Testis (tissue), 2 donors: ENCODE results near the gene QPCTL.

ENCODE experiments used
- POLR2A ChIP-seq: fragments of 450-650 bp; IDR thresholded peaks from one replicate; pipeline ENCODE4 v1.6.1; 2017; ENCODE audit warnings: antibody characterized with exemption, mild to moderate bottlenecking, moderate library complexity
- TF ChIP-seq, protein P1 (sequence below), 3 experiments: fragments of 450-650 bp in 2 of 3; fragments of 200-600 bp in 1 of 3; sonication (generic) in 1 of 3; IDR thresholded peaks; one replicate each; pipeline ENCODE4 v1.5.1; 2016 to 2019; ENCODE audit warnings: antibody characterized with exemption in 3 of 3, mild to moderate bottlenecking in 2 of 3, moderate library complexity in 1 of 3

DNA sequence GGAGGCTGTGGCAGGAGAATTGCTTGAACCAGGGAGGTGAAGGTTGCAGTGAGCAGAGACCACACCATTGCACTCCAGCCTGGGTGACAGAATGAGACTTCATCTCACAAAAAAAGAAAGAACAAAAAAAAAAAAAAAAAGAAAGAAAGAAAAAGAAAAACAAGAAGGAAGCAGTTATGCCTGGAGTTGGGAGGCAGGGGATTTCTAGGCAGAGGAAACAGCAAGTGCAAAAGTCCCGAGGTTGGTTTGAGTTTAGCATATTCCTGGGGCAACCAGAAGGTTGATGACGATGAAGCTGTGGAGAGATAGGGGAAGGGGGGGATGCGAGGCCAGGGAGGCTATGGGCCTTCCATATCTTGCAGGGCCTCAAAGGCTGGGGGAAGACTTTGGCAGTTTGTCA, 41.7 kb upstream of the QPCTL start:
- TF ChIP-seq POLR2A = no peak
- TF ChIP-seq, protein P1, sequence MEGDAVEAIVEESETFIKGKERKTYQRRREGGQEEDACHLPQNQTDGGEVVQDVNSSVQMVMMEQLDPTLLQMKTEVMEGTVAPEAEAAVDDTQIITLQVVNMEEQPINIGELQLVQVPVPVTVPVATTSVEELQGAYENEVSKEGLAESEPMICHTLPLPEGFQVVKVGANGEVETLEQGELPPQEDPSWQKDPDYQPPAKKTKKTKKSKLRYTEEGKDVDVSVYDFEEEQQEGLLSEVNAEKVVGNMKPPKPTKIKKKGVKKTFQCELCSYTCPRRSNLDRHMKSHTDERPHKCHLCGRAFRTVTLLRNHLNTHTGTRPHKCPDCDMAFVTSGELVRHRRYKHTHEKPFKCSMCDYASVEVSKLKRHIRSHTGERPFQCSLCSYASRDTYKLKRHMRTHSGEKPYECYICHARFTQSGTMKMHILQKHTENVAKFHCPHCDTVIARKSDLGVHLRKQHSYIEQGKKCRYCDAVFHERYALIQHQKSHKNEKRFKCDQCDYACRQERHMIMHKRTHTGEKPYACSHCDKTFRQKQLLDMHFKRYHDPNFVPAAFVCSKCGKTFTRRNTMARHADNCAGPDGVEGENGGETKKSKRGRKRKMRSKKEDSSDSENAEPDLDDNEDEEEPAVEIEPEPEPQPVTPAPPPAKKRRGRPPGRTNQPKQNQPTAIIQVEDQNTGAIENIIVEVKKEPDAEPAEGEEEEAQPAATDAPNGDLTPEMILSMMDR (IDR thresholded peaks at IDR 0.05) = no peak
